HepG2 (cell line): Measurements from ENCODE around the gene DMXL2. TPM values are rescaled to one million over a fixed set of nuclear protein-coding genes. Genes with fewer than 3 reads are reported as not detected.

Experiments used
- ELF4 ChIP-seq: sonication (generic); formaldehyde crosslinking; IDR thresholded peaks from 2 replicates; pipeline ENCODE4 v1.5.0; 2020; ENCODE audit warnings: missing genetic modification reagents, mild to moderate bottlenecking, moderate library complexity, borderline replicate concordance
- GPBP1L1 ChIP-seq: sonication (generic); formaldehyde crosslinking; IDR thresholded peaks from 2 replicates; pipeline ENCODE4 v1.5.0; 2020; ENCODE audit warnings: mild to moderate bottlenecking, missing genetic modification reagents
- HMGXB3 ChIP-seq: sonication (generic); formaldehyde crosslinking; IDR thresholded peaks from 2 replicates; pipeline ENCODE4 v1.4.0; 2020; ENCODE audit warnings: missing genetic modification reagents, borderline replicate concordance
- HNRNPK ChIP-seq: fragments of 200-400 bp; formaldehyde crosslinking; IDR thresholded peaks from 2 replicates; pipeline ENCODE4 v1.6.1; 2018; ENCODE audit warnings: low read length, low read depth, moderate library complexity, mild to moderate bottlenecking; ENCODE audit not compliant: poor library complexity, severe bottlenecking
- IKZF5 ChIP-seq: IDR thresholded peaks from 2 replicates; pipeline ENCODE4 v1.6.1; 2018; ENCODE audit warnings: missing genetic modification reagents, mild to moderate bottlenecking, missing compliant biosample characterization
- RBM22 ChIP-seq: fragments of 200-400 bp; formaldehyde crosslinking; optimal IDR thresholded peaks from 2 replicates; pipeline ENCODE3; 2017; ENCODE audit warnings: mild to moderate bottlenecking, low read length, moderate library complexity
- RORA ChIP-seq: sonication (generic); formaldehyde crosslinking; IDR thresholded peaks from 2 replicates; pipeline ENCODE4 v1.5.0; 2020; ENCODE audit warnings: mild to moderate bottlenecking, missing genetic modification reagents, moderate library complexity
- SATB2 ChIP-seq: sonication (generic); formaldehyde crosslinking; IDR thresholded peaks from 2 replicates; pipeline ENCODE4 v1.5.0; 2020; ENCODE audit warnings: missing genetic modification reagents
- SMAD3 ChIP-seq: sonication (generic); formaldehyde crosslinking; IDR thresholded peaks from 2 replicates; pipeline ENCODE4 v1.4.0; 2020; ENCODE audit warnings: missing genetic modification reagents
- SOX5 ChIP-seq: IDR thresholded peaks from 2 replicates; pipeline ENCODE4 v1.6.1; 2016; ENCODE audit warnings: borderline replicate concordance
- SUZ12 ChIP-seq: fragments of 150-350 bp; IDR thresholded peaks from 2 replicates; pipeline ENCODE4 v1.6.1; 2014; ENCODE audit warnings: low read depth, low read length
- ZNF570 ChIP-seq: sonication (generic); formaldehyde crosslinking; IDR thresholded peaks from 2 replicates; pipeline ENCODE4 v1.4.0; 2020; ENCODE audit warnings: mild to moderate bottlenecking, missing genetic modification reagents, borderline replicate concordance
- polyA plus RNA-seq, 8 experiments: library from polyadenylated mRNA; depleted of rRNA in 3 of 8; stranded (reverse) in 7 of 8; unstranded in 1 of 8; fragments of >200 nt; fragmentation: Illumina TruSeq in 4 of 8; extraction: Trizol in 4 of 8; gene quantifications; 2 replicates each; pipeline versions ENCODE4 v1.2.1 to v1.2.3, GENCODE V29; 2011 to 2016; ENCODE audit warnings: low read depth in 4 of 8, missing spikeins in 1 of 8, mixed read lengths in 1 of 8; ENCODE audit not compliant: insufficient read depth in 1 of 8
- total RNA-seq, 5 experiments: library from RNA; depleted of rRNA; stranded (reverse); fragments of >200 nt; fragmentation: Illumina TruSeq; extraction: Trizol; gene quantifications; 2 replicates each; pipeline ENCODE4 v1.2.3, GENCODE V29; 2016; ENCODE audit warnings: low read depth in 1 of 5
- TF ChIP-seq, protein P1 (sequence below): sonication (generic); formaldehyde crosslinking; IDR thresholded peaks from 2 replicates; pipeline ENCODE4 v1.4.0; 2020; ENCODE audit warnings: missing genetic modification reagents, borderline replicate concordance
- TF ChIP-seq, protein P2 (sequence below): sonication (generic); formaldehyde crosslinking; IDR thresholded peaks from 2 replicates; pipeline ENCODE4 v1.5.1; 2020; ENCODE audit warnings: missing genetic modification reagents, mild to moderate bottlenecking, borderline replicate concordance
- TF ChIP-seq, protein P3 (sequence below): IDR thresholded peaks from 2 replicates; pipeline ENCODE4 v1.6.1; 2016; ENCODE audit warnings: low read depth, control low read depth

Gene DMXL2
- total and polyA plus RNA-seq, 2 of the 13 experiments (the other 11 are each of a cell fraction or from before 2014, with no cell fraction given): 11.6 to 15.3 TPM

DNA sequence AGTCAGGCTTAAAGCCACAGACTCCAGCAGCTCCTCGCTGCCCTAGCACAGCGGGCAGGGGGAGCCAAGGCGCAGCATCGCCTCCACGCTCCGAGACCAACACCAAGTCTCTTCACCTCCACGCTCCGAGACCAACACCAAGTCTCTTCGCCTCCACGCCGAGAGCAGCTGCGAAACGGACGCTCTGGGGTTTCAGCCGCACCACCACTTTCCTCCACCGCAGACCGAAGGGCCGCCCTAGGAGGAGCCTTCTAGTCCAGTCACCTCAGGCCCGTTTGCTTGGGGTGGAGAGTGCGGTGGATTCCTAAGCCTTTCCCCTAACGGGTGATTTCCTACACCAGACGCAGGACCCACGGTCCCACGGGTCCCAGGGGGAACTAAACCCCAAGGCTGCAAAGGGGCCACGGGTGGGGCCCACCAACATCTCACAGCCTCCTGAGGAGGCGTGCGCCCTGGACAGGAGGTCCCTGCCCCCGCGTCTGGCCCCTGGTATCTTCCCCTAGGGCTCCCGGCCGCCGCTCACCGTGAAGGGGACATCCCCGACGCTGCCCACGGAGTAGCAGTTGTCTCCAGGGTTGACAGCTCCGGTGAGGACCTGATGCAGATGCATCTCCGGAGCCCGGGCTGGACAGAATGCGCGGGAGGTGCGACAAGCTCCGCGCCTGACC lies 501 bp downstream of the DMXL2 start (continued):
- no peak for TF ChIP-seq RORA
- TF ChIP-seq HNRNPK: no peak
- TF ChIP-seq RBM22: no peak
- TF ChIP-seq IKZF5: no peak
- TF ChIP-seq SUZ12: no peak
- TF ChIP-seq, protein P1, sequence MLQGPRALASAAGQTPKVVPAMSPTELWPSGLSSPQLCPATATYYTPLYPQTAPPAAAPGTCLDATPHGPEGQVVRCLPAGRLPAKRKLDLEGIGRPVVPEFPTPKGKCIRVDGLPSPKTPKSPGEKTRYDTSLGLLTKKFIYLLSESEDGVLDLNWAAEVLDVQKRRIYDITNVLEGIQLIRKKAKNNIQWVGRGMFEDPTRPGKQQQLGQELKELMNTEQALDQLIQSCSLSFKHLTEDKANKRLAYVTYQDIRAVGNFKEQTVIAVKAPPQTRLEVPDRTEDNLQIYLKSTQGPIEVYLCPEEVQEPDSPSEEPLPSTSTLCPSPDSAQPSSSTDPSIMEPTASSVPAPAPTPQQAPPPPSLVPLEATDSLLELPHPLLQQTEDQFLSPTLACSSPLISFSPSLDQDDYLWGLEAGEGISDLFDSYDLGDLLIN (CRISPR knock-in tag): no peak
- no peak for TF ChIP-seq ELF4
- no peak for TF ChIP-seq SMAD3 (CRISPR knock-in tag)
- TF ChIP-seq HMGXB3 (CRISPR knock-in tag): no peak
- TF ChIP-seq GPBP1L1: no peak
- TF ChIP-seq, protein P2, sequence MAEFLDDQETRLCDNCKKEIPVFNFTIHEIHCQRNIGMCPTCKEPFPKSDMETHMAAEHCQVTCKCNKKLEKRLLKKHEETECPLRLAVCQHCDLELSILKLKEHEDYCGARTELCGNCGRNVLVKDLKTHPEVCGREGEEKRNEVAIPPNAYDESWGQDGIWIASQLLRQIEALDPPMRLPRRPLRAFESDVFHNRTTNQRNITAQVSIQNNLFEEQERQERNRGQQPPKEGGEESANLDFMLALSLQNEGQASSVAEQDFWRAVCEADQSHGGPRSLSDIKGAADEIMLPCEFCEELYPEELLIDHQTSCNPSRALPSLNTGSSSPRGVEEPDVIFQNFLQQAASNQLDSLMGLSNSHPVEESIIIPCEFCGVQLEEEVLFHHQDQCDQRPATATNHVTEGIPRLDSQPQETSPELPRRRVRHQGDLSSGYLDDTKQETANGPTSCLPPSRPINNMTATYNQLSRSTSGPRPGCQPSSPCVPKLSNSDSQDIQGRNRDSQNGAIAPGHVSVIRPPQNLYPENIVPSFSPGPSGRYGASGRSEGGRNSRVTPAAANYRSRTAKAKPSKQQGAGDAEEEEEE (CRISPR knock-in tag): 0 out of 2 replicates have a peak, but pooled peaks have one; percentile 25
- TF ChIP-seq, protein P3, sequence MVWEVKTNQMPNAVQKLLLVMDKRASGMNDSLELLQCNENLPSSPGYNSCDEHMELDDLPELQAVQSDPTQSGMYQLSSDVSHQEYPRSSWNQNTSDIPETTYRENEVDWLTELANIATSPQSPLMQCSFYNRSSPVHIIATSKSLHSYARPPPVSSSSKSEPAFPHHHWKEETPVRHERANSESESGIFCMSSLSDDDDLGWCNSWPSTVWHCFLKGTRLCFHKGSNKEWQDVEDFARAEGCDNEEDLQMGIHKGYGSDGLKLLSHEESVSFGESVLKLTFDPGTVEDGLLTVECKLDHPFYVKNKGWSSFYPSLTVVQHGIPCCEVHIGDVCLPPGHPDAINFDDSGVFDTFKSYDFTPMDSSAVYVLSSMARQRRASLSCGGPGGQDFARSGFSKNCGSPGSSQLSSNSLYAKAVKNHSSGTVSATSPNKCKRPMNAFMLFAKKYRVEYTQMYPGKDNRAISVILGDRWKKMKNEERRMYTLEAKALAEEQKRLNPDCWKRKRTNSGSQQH: no peak; the same call in 1 of the 2 replicates
- no peak for TF ChIP-seq ZNF570 (CRISPR knock-in tag)
- no peak for TF ChIP-seq SOX5 (CRISPR knock-in tag)
- TF ChIP-seq SATB2 (CRISPR knock-in tag): no peak
